DMS 273 treated with DMSO at 0.1 percent for 48 hours (cell line): ENCODE measurements around the gene HHIP.

Source experiments
- DNase-seq: peaks from one replicate; lab custom pipeline; 2025; lab: John Stamatoyannopoulos, UW

Gene HHIP

DNA sequence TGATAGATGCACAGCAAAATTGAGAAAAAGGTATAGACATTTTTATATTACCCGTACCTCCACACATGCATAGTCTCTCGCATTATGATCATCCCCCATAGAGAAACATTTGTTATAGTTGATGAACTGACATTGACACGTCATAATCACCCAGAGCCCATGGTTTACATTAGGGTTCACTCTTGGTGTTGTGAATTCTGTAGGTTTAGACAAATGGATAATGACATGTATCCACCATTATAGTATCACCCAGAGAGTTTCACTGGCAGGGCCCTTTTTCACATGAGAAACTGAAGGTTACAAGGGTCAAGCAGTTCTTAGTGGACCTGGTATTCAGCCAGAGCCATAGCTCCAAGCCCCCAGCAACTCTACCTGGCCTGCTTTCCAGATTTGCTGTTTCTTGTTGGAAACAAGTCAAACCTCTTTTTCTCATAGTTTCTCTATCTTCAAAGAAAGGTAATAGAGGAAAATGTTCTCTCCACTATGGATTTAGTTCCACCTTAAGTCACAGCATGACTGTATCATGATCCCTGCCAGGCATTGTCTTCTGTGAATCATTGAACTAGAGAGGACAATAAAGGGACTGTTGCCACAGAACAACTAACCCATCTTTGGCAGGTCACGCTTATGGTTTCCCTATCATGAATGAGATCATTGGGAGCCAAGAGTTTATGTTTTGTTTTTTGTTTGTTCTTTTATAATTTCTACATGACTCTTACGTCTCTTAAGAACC is 64.0 kb downstream of the HHIP start:
- DNase-seq, result no peak

DNA sequence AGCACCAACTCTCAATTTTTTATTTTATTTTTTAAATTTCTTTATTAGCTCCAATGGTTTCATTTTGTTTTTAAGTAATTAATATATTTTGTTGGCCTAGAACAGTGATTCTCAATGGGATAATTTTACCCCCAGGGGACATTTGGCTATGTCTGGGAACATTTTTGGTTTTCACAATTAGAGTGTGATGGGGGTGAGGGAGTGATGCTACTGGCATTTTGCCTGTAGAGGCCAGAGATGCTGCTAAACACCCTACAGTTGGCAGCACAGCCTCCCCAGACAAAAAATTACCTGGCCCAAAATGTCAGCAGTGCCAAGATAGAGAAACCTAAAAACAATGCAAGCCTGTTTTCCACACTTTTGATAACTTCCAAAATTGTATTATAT is 64.6 kb downstream of the HHIP start:
- DNase-seq, result no peak

DNA sequence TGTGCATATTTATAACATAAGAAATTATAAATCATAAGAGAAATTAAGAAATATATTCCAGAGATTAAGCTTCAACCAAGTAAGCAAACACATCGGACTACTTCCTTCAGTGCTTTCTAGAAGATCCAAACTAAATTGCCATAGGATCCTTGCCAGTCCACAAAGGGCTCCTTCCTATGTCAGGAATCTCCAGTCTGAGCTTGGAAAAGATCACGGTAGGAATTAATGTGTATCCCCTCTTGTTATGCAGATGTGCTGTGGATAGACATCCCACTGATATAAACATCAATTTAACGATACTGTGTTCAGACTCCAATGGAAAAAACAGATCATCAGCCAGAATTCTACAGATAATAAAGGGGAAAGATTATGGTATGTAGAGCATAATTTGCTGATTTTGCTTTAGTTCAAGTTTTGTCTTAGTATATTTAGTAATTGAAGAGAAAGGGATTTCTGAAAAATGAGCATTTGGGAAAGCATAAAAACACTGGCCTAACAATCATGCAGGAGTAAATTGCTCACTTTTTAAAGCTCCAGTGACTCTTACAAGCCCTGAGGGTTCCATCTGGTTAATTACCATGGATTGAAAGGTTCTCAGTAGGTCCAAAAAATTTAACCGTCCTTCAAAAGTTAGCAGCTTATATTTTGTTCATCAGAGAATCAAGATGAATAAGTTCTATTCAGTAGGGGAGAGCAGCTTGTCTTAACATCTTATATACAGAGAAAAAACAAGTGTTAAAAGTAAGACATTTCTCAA is 65.9 kb downstream of the HHIP start:
- no peak for DNase-seq

DNA sequence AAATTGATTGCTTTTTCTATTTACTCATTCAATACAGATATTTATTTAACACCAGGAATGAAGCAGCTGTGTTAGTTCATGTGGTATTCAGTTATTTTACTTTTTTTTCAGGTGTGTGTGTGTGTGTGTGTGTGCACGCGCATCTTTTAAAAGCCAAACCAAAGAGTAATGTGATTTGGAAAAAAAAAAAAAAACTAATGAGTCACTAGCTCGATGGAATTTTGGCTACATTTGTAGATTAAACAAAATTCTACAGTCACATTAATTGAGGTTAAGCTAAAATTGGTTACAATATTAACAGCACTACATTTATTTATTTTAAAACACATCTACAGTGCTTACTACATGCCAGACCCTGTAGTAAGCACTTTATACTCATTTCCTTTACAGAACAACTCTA is 66.8 kb downstream of the HHIP start:
- DNase-seq, result no peak

DNA sequence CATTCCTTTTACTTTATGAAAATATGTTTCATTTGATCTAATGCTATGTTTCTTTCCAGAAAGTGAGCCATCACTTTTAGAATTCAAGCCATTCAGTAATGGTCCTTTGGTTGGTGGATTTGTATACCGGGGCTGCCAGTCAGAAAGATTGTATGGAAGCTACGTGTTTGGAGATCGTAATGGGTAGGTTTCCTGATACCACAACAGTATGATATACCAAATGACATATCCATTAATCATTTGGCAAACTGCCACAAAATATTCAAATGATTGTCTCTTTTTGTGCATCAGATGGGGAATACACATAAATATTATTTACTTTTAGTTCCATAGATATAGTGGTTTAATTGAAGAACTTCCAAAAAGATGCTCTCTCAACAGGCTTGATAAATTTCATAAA is 68.2 kb downstream of the HHIP start:
- DNase-seq, result no peak

DNA sequence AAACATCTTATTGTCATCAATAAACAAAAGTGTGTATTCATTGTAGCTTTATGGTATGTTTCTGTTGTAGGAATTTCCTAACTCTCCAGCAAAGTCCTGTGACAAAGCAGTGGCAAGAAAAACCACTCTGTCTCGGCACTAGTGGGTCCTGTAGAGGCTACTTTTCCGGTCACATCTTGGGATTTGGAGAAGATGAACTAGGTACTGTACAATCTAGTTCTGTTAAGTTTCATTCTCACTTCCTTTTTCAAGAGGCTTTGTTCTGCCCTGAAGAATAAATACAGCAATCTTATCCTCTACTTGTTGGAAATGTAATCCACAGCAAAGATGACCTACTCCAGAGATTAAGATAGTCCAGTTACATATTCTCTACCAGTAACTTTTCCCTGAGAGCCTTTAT is 69.3 kb downstream of the HHIP start:
- no peak for DNase-seq

DNA sequence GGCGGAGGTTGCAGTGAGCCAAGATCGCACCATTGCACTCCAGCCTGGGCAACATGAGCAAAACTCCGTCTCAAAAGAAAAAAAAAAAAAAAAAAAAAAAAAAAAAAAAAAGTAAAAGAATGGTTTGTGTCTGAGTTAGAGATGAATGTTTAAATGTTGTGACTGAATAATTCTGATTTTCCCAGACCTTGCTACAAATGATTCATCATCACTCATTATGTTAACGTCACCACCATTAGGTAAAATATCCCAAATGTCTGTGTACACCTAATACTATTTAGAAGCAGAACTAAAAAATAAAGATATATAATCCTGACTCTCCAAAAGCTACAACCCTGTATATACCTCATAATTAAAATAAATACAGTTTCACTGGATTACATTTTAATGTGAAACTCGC is 70.8 kb downstream of the HHIP start:
- no peak for DNase-seq

DNA sequence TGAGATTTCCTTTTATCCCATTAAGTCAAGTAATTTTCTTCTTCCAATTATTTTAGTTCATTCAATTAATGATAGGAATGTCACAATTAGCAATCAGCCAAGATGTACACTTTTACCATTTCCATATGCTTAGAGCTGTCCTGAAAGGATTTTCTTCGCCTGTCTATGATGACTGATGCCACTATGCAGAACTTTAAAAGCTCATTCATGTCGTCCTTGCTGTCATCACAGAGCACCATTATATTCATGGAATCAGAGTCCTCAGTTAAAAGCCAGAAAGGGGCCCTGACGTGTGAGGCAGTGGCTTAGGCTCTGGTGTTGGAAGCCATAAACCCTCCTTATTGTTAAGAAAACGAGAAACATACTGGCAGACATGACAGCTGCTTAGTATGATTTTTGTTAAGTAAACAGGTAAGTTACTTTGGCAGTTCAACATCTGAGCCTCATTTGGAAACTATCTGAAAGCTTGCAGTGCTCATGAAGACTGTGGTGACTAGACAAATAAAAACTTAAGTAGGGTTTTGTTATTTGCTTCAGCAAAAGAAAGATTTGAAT is 73.1 kb downstream of the HHIP start:
- DNase-seq, result no peak

DNA sequence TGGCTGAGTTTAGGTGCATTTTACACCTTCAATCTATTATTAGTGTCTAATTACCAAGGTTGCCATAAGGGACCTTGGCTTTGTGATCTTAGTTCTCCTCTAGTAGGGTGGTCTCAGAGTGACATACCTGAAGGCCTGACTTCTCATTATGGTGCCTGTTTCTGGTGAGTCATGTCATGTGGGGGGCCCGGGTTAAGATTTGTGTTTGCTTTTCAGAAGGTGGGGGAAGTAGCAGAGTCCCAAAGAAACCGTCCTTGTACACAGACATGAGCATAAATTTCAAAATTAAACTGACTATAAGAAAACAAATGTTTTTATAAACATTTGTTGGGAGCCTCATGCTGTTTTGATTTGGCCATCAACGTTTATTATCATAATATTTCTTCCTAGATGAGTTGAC is 74.5 kb downstream of the HHIP start:
- DNase-seq, result no peak

DNA sequence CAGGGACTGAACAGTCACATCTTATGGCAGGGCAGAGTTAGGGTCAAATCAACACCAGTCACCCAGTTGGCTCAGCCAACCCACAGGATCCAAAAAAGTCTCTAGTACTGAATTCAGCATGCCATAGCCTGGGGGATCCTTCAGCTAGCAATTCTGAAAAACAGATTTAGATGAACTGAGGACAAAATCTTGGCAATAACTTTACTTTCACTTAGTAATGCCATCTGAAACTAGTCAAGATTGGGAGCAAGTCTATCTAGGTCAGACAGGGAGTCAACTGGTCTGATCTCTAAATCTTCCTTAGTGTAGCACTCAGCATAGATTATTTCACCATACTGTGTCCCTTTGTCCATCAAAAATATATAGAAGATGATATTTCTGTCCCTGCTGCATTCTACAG is 76.0 kb downstream of the HHIP start:
- DNase-seq, result no peak

DNA sequence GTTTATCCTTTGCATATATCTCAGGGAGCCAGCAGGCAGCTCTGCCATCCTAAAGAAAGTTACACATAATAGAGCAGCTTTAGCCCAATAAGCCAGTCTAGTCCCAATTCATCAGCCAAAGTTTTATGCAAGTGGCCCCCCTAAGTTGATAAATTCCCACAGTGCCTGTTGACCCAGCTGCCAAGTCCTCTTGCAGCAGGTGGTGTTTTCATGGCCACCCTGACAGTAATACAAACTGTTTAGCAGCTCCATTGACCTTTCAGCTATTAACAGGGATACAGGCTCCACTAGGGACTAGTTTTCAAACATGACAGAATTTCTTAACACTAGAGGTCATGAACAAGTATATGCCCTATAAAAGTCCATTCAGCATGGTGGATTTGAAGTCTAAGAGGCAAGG is 77.5 kb downstream of the HHIP start:
- no peak for DNase-seq

DNA sequence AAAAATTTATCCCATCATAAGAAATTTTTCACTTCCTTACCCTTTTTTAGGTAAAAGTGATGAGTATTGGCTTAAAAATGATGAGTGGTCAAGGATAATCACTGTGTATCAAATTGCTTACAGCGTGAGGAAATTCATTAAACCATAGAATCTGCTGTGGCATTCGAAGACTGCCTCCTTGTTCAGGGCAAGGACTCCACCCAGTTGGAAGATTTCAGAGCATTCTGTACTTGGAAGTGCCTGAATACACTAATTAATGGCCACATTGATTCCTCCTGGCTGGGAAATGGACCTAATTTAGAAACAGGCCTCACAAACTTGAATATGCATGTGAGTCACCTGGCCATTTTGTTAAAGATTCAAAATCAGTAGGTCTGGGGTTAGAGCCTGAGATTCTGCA is 83.2 kb downstream of the HHIP start:
- no peak for DNase-seq

DNA sequence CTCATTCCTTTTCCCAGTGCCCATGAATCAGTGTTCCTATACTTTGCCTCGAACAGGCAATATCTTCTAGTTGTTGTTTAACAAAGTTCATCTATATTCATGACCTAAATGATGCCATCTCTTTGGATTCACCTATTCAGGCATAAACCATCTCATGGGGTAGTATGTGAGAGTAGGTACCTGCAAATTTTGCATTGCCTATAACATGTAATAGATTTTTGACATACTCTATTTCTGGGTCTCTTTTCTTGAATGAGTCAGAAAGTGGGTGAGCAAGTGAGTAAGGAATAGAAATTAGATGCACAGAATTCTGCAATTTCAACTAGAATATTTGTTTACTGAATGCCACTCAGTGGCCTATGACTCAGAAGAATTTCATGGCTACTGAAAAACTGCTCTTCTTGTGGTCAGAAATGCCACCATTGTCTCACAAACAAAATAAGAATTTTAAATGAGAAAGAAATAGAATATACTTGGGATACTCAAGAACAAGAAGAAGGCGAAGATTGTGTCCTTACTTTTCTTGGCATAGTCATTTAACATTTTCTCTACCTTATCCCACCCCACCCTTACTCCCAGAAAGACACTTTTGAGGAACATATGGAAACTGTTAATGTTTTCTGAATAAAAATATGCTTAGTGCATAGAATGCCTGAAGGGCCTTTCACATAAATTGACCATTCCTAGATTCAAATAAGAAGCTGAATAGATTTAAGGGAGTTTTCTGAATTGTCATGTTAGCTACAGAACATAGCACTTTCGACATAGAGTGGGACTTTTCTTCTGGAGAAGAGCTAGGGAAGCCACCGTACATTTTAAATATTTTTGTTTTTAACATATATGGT is 86.8 kb downstream of the HHIP start:
- no peak for DNase-seq

DNA sequence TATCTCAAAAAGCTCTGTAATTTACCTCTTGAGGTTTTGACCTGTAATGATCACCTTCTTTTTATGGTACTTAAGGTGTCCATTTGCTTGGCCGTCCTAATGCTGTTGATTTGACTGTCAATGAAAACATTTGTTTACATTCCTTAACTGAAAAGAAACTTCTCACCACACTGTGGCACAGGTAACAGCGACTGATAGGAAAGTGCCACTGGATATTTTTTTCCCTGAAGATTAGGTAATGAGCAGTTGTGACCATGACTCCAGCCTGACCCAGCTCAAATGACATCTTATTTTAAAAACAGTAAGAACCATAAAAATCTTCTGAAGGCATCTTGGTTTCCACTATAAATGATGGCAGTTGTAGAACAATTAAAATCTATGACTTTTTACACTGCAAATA is 87.6 kb downstream of the HHIP start:
- DNase-seq, result no peak

DNA sequence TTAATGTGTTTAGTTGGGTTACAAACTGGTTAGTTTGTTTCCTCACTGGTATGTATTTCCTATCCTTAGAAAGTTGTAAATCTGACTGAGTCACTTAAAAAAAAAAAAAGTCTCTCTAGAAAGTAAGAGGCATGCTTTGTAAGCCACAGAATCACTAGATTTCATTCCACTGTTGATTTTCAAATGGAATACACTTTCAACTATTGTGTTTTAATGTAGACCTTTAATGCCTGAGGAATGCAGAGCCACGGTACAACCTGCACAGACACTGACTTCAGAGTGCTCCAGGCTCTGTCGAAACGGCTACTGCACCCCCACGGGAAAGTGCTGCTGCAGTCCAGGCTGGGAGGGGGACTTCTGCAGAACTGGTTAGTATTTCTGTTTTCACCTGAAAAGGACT is 88.6 kb downstream of the HHIP start:
- DNase-seq, result no peak

DNA sequence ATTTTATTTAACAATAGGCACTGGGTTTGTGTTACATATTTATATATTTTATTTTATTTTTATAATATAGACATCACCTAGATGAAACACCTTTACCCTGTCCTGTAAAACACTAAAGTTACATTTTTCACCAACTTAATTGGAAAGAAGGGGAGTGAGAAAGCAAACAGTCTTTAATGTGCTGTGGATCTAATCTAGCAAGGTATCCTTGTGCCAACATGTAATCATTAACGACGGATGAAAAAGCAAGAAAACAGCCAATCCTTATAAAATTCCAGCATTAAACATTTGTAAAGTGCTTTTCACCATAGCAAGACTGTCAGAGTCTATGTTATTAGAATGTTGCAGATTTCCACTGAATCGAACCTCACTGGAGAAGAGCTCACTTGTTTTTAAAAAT is 92.7 kb downstream of the HHIP start:
- no peak for DNase-seq

DNA sequence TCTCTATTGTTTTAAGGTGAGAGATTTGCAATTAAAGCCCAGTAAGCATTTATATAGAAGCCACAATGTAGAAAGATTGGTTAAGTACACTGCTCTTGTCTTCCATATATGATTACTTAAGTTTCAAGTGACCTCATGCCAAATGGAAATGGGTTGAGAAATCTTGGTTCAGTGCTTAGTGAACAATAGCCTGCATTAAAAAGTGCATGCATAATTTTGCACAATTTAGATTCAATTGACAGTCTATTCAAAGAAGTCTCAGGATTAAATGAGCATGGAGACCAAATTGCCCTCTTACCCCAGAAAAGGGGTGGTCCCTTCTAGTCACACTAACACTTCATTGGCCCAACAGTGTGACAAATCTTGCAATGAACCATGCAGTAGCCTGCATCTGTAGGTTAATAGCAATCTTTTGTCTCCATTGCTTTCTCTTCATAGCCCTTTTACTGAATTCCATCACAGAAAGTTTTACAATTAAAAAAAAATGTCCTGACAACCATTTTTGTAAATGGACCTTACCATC is 93.6 kb downstream of the HHIP start:
- no peak for DNase-seq

DNA sequence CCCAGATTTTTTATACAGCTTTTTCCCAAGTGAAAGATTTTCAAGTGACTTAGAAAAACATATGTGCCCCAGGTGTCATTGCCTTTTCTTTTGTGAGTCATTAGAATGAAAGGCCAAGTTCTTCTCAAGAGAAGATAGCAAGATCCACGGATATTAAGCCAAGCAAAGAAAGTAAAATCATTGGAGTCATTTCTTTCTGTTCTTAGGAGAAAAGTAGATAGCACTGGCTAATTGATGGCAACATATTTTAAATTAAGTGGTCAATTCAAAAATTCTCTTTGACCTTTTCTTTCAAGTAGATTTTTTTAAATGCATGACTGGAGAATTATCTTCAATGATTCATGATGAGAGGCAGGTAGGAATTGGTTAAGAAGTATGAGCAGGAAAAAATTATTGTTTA is 94.4 kb downstream of the HHIP start:
- no peak for DNase-seq

DNA sequence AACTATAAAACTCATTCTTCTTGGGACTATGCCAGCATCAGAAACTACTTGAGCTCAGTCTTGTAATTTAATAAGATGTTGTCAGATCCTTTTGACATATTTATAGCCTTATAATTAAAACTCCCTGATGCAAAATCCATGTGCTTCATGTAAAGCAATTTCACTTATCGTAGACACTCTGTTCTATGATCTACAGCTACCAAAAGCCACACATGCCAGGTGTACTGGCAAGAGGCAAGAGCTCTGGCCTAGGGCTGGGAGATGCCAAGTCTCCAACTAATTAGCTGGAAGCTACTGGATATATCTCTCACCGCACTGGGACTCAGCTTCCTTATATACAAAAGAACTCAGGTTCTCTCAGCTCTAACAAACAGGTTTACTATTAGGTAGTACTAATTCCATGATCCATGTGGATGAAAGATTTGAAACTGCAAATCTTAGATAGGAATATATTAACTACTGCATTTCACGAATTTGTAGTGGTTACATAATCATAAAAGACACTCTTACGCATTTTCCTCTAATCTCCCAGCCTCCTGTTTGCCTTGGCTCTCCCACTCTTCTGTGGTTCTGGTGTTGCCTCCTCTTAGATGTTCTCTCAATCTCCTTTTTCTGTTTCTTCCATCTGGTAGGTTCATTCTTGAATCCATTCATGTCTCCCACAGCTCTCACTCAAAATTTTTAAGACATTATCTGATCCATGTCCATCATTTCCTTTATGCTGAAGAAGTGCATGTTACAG is 103.0 kb downstream of the HHIP start:
- no peak for DNase-seq

DNA sequence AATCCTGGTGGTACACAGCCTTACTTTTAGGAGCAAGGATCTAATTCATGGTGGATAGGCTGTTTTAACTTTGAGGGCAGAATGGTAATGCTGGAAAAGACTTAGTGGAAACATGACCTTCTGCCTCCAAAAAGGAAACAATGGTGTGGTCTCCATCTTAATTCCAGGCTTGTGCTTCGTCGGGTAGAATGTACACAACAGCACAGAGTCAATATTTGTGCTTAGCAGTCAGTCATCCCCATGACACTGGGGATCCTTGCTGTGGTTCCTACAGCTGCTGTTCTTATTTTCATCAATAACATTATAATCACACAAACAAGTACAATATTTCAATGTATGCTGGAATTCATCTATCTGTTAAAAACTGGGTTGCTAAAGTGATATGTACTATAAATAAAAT is 104.4 kb downstream of the HHIP start:
- DNase-seq, result no peak

DNA sequence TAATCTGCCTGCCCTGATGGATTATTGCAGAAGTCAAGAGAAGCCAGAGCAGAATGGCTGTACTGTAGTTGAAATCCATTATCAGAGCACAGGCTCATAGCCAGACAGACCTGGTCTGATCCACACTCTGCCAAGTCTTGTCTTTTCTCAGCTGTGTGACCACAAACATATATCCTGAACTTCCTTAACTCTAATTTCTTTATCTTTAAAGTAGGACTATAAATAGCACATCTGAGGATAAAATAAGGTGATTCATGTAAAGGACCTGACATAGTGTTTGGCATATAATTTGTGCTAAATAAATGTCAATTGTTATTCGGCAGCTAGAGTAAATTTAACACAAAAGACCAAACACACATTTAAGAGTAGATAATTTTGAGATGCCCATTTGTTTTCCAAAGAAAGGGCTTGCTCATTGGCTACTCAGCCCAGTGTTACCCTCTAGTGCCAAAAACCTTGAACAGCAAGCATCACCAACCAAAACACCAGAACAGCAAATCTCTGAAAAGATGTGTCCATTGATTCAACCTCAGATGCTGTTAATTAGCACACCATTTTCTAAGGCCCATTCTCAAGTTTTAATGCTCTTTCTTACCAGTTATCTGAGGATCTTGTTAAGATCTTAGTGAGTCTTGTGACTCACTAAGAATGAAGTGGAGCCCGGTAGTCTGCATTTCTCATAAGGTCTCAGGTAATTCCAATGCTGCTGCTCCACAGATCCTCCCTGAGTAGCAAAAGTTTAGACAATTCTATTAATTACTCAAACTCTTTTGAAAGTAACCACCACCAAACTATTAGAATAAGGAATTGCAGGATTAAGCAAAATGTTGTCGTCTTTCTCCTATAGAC is 108.8 kb downstream of the HHIP start:
- DNase-seq, result no peak
